Measurements from ENCODE around the gene KLK12.
"Not testable (repeated sequence)": the region's sequence is repeated elsewhere in the genome, so short reads cannot be mapped to it uniquely, and the experiment has no call there.

Gene KLK12

DNA sequence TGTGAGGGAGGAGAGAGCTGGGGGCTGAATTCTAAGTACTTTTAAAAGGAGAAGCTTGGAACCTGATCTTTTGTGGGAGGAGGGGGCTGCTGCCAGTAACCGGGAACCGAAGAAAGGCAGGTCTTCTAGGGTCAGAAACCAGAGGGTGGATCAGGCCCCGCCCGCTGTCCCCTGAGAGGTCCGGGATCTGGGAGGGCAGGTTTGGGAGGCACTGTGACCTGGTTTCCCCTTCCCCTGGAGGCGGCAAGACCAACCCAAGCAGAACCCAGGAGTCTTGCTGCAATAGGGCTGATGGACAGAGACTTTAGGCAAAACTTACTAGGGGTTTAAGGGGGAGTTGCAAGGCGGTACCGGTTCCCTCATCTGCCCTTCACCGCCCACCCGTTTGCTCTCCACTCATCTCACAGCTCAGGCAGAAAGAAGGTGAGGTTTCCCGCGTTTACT lies 32.7 kb downstream of the KLK12 start:
- H3K4me1 ChIP-seq (ENCODE audit: control insufficient read depth, insufficient read depth, low read length): peaks cover 25% of the 10 kb centered on the region
- no peaks in the 10 kb centered on the region for H3K36me3 ChIP-seq (ENCODE audit: control insufficient read depth, insufficient read depth, low read length)
- peaks cover 24% of the 10 kb centered on the region for H3K27me3 ChIP-seq (ENCODE audit: control insufficient read depth, insufficient read depth, low read length)
- H3K9ac ChIP-seq (ENCODE audit: low read length): peak overlapping the region; percentile 9
- no peaks in the 10 kb centered on the region for H3K9me3 ChIP-seq (ENCODE audit: control insufficient read depth, insufficient read depth, low read depth, low read length)
- no peak overlapping the region for H3K27ac ChIP-seq (ENCODE audit: low read depth, low read length)
- peak overlapping the region; percentile 59 for H3K4me3 ChIP-seq (ENCODE audit: low read depth, low read length)

DNA sequence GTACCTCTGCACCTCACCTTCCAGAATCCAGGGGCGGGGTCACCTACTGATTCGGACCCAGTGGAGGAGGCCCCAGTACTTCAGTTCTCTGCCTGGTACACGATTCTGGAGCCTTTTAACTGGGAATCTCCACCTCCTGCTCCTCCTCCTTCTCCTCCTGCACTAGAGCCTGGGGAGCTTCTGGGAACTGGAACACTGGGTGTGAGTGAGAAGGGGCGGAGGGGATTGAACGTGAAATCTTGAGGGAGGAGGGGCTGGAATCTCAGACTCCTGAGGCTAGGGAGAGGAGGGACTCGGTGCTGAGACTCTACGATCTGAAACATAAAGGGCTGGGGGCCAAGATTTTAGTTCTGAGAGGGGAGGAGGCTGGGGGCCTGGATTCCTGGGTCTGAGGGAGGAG lies 33.3 kb downstream of the KLK12 start, which contains the start of gene KLK8:
KLK8 (minus strand) TSS at position 90 of the 400 bp plus-strand sequence. CDS start 437 bp downstream, outside the sequence.
- Histone ChIP-seq H3K27ac (ENCODE audit: low read depth, low read length) (no peak within 1 kb of the TSS), H3K4me1 (ENCODE audit: control insufficient read depth, insufficient read depth, low read length) (peaks cover 25% of the 10 kb centered on the region), H3K9ac (ENCODE audit: low read length) (peak within 1 kb of the TSS; percentile 9), H3K27me3 (ENCODE audit: control insufficient read depth, insufficient read depth, low read length) (peaks cover 27% of the 10 kb centered on the region), H3K36me3 (ENCODE audit: control insufficient read depth, insufficient read depth, low read length) (no peaks in the 10 kb centered on the region), H3K9me3 (ENCODE audit: control insufficient read depth, insufficient read depth, low read depth, low read length) (no peaks in the 10 kb centered on the region), H3K4me3 (ENCODE audit: low read depth, low read length) (peak within 1 kb of the TSS; percentile 59)

DNA sequence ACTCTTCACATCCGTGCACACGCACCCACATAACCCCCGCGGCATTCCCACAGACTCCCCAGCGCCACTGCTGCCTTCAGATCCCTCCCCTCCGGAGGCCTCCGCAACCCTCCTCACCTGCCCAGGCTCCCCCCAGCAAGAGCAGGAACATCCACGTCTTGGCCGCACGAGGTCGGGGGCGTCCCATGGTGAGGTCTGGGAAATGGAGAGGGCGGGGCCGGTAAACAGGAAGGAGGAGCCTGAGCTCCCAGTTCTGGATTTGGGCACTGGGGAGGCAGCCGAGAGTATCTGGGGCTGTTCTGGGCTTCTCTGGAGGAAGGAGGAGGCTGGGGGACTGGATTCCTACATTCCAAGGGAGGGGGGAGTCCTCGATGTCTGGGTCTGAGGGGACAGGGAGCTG lies 33.8 kb downstream of the KLK12 start:
- Histone ChIP-seq H3K4me3 (ENCODE audit: low read depth, low read length) (peak overlapping the region; percentile 59), H3K9ac (ENCODE audit: low read length) (no peak overlapping the region)

DNA sequence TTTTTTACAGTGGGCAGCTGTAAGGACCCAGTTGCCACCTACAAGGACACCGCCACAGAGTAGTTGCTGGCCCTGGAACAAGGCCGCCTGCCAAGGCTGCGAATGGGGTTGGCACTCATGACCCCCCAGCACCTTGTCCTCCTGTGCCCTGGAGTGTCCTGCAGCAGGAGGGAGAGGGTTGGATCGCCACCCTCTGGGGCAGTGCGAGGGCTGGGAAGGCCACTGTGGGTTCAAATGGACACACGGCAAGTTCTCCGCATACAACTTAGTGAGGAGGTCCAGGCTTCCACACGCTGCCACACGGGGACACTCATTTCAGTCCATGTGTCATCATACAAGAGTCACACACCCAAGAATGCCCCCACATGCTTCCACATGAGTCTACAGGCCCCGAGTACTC lies 34.4 kb downstream of the KLK12 start:
- Histone ChIP-seq H3K9me3 (ENCODE audit: control insufficient read depth, insufficient read depth, low read depth, low read length) (no peaks in the 10 kb centered on the region), H3K27me3 (ENCODE audit: control insufficient read depth, insufficient read depth, low read length) (peaks cover 32% of the 10 kb centered on the region), H3K4me1 (ENCODE audit: control insufficient read depth, insufficient read depth, low read length) (peaks cover 25% of the 10 kb centered on the region), H3K9ac (ENCODE audit: low read length) (no peak overlapping the region), H3K36me3 (ENCODE audit: control insufficient read depth, insufficient read depth, low read length) (no peaks in the 10 kb centered on the region), H3K27ac (ENCODE audit: low read depth, low read length) (no peak overlapping the region), H3K4me3 (ENCODE audit: low read depth, low read length) (peak overlapping the region; percentile 59)

More for the DNA sequence above, 33.8 kb downstream of the KLK12 start:
- Histone ChIP-seq H3K4me1 (ENCODE audit: control insufficient read depth, insufficient read depth, low read length) (peaks cover 25% of the 10 kb centered on the region), H3K36me3 (ENCODE audit: control insufficient read depth, insufficient read depth, low read length) (no peaks in the 10 kb centered on the region), H3K27ac (ENCODE audit: low read depth, low read length) (no peak overlapping the region), H3K27me3 (ENCODE audit: control insufficient read depth, insufficient read depth, low read length) (peaks cover 29% of the 10 kb centered on the region), H3K9me3 (ENCODE audit: control insufficient read depth, insufficient read depth, low read depth, low read length) (no peaks in the 10 kb centered on the region)

DNA sequence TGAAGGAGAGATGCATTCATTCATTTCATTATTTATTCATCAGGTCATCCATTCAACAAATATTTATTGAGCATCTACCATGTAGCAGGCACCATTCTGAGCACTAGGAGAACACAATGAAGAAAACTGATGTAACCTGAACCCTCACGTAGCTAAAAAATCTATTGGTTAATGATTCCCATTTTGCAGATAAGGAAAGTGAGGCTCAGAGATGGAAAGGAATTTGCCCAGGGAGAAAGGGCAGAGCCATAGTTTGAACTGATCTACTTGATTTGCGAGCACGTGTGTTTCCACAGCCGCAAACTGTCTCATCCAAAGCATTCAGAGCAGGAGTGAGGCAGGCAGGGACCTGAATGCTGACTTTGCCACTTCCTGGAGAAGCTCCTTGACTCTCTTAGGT lies 36.1 kb downstream of the KLK12 start:
- H3K36me3 ChIP-seq (ENCODE audit: control insufficient read depth, insufficient read depth, low read length): no peaks in the 10 kb centered on the region
- H3K4me1 ChIP-seq (ENCODE audit: control insufficient read depth, insufficient read depth, low read length): peaks cover 25% of the 10 kb centered on the region
- H3K9ac ChIP-seq (ENCODE audit: low read length): no peak overlapping the region
- no peak overlapping the region for H3K27ac ChIP-seq (ENCODE audit: low read depth, low read length)
- peaks cover 32% of the 10 kb centered on the region for H3K27me3 ChIP-seq (ENCODE audit: control insufficient read depth, insufficient read depth, low read length)
- no peaks in the 10 kb centered on the region for H3K9me3 ChIP-seq (ENCODE audit: control insufficient read depth, insufficient read depth, low read depth, low read length)
- no peak overlapping the region for H3K4me3 ChIP-seq (ENCODE audit: low read depth, low read length)

DNA sequence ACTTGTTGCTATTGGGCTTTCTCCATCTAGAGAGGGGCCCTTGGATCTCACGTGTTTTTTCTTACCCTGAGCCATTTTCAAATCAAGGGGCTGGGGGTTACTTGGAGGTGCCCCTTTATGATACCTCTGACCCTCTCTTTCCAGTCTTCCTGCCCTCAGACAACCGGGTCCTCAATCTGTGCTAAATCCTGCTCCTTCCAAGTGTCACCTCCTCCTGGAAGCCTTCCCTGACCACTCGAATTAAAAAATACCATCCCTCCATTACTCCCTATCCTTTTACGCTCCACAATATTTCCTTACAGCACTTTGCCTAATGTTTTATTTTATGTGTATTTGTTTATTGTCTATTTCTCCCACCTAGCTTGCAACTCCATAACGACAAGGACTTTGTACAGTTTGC lies 36.7 kb downstream of the KLK12 start:
- peaks cover 22% of the 10 kb centered on the region for H3K4me1 ChIP-seq (ENCODE audit: control insufficient read depth, insufficient read depth, low read length)
- H3K9me3 ChIP-seq (ENCODE audit: control insufficient read depth, insufficient read depth, low read depth, low read length): no peaks in the 10 kb centered on the region
- no peak overlapping the region for H3K9ac ChIP-seq (ENCODE audit: low read length)
- no peak overlapping the region for H3K27ac ChIP-seq (ENCODE audit: low read depth, low read length)
- no peak overlapping the region for H3K4me3 ChIP-seq (ENCODE audit: low read depth, low read length)
- peaks cover 32% of the 10 kb centered on the region for H3K27me3 ChIP-seq (ENCODE audit: control insufficient read depth, insufficient read depth, low read length)
- H3K36me3 ChIP-seq (ENCODE audit: control insufficient read depth, insufficient read depth, low read length): no peaks in the 10 kb centered on the region

DNA sequence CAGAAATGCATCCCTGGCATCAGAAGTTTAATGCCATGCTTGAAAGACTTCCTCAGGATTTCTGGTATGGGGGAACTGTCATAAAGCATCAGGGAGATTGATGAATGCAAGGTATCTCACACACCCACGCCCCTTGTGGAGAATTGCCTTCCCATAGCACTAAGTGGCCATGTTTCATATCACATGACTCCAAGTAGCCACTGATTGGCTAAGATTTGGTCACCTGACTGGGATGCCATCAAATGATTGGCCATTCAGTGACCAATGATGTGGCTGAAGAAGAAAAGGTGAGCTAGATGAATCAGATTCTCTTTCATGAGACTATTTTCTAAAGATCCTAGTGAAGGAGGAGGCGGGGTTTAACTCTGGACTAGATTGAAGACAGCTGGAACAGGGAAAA lies 40.7 kb downstream of the KLK12 start:
- Histone ChIP-seq H3K4me3 (ENCODE audit: low read depth, low read length) (no peak overlapping the region), H3K9ac (ENCODE audit: low read length) (no peak overlapping the region), H3K9me3 (ENCODE audit: control insufficient read depth, insufficient read depth, low read depth, low read length) (no peaks in the 10 kb centered on the region), H3K36me3 (ENCODE audit: control insufficient read depth, insufficient read depth, low read length) (no peaks in the 10 kb centered on the region), H3K4me1 (ENCODE audit: control insufficient read depth, insufficient read depth, low read length) (no peaks in the 10 kb centered on the region), H3K27ac (ENCODE audit: low read depth, low read length) (no peak overlapping the region), H3K27me3 (ENCODE audit: control insufficient read depth, insufficient read depth, low read length) (peaks cover 39% of the 10 kb centered on the region)

DNA sequence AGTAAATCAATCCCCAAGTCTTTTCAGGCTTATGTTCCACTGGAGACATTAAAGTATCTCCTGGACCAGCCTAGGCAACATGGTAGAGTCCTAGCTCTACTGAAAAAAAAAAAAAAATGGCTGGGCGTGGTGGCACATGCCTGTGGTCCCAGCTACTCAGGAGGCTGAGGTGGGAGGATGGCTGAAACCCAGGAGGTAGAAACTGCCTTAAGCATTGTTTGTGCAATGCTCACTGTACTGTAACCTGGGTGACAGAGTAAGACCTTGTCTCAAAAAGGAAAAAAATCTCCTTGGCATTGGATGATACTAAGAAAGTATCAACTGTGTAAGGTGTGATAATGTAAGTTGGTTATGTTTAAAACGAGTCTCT lies 42.2 kb downstream of the KLK12 start:
- H3K9ac ChIP-seq (ENCODE audit: low read length): no peak overlapping the region
- H3K27ac ChIP-seq (ENCODE audit: low read depth, low read length): no peak overlapping the region
- no peaks in the 10 kb centered on the region for H3K9me3 ChIP-seq (ENCODE audit: control insufficient read depth, insufficient read depth, low read depth, low read length)
- H3K4me3 ChIP-seq (ENCODE audit: low read depth, low read length): no peak overlapping the region
- peaks cover 41% of the 10 kb centered on the region for H3K27me3 ChIP-seq (ENCODE audit: control insufficient read depth, insufficient read depth, low read length)
- H3K4me1 ChIP-seq (ENCODE audit: control insufficient read depth, insufficient read depth, low read length): no peaks in the 10 kb centered on the region
- no peaks in the 10 kb centered on the region for H3K36me3 ChIP-seq (ENCODE audit: control insufficient read depth, insufficient read depth, low read length)

DNA sequence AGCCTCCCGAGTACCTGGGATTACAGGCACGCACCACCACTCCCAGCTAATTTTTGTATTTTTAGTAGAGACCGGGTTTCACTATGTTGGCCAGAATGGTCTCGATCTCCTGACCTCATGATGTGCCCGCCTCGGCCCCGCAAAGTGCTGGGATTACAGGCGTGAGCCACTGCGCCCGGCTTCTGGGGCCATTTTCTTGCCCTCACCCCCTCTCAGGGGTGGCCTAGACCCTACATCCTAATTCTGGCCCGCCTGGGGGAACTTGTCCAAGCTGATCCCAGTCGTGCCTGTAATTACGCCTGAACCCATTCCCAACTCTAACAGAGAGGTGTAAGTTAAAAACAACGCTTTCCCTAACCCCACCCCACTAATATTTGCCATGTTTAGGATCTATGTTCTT lies 50.4 kb downstream of the KLK12 start:
- peaks cover 53% of the 10 kb centered on the region for H3K27me3 ChIP-seq (ENCODE audit: control insufficient read depth, insufficient read depth, low read length)
- not testable (repeated sequence) for H3K27ac ChIP-seq (ENCODE audit: low read depth, low read length); H3K9ac ChIP-seq (ENCODE audit: low read length); H3K36me3 ChIP-seq (ENCODE audit: control insufficient read depth, insufficient read depth, low read length); H3K9me3 ChIP-seq (ENCODE audit: control insufficient read depth, insufficient read depth, low read depth, low read length)
- peak overlapping the region; percentile 52; the same call in 1 of the 2 replicates for H3K4me3 ChIP-seq (ENCODE audit: low read depth, low read length)
- peaks cover 13% of the 10 kb centered on the region; the same call in 1 of the 2 replicates for H3K4me1 ChIP-seq (ENCODE audit: control insufficient read depth, insufficient read depth, low read length)

DNA sequence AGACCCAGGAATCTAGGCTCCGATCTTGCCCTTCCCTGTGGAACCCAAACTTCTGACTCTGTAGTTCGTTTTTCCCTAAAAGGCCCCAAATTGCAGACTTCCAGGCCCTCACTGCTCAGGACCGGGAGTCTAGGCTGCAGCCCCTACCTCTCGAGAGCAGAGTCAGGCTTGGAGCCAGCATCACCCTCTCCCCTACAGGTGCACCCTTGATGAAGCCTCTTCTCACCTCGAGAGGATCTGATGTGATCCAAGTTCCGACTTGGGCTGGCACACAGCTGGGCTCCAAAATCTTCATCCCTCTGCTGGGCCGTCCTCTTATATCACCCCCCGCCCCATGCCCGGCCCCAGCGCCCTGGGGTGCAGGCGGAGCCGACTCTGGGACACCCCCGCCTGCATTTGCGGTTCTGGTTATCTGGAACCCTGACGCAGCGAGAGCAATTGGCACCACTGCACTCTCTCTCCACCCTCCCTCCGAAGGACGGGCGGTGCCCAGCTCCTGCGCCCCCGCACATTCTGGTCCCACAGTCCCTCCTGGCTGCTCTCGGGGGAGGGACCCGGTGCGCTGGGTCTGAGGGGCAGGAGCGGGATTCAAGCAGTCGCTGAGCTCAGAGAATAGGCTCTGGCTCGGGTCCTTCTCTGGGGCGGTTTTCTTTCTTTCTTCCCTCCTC lies 51.0 kb downstream of the KLK12 start, which contains the start of gene KLK7:
KLK7 (minus strand) TSS at position 293 of the 668 bp plus-strand sequence. CDS start 1,518 bp downstream, outside the sequence.
- Histone ChIP-seq H3K4me1 (ENCODE audit: control insufficient read depth, insufficient read depth, low read length) (peaks cover 20% of the 10 kb centered on the region; the same call in 1 of the 2 replicates), H3K27ac (ENCODE audit: low read depth, low read length) (no peak within 1 kb of the TSS), H3K9ac (ENCODE audit: low read length) (no peak within 1 kb of the TSS), H3K4me3 (ENCODE audit: low read depth, low read length) (peak within 1 kb of the TSS; percentile 52; the same call in 1 of the 2 replicates), H3K9me3 (ENCODE audit: control insufficient read depth, insufficient read depth, low read depth, low read length) (no peaks in the 10 kb centered on the region; the same call in 1 of the 2 replicates), H3K27me3 (ENCODE audit: control insufficient read depth, insufficient read depth, low read length) (peaks cover 48% of the 10 kb centered on the region), H3K36me3 (ENCODE audit: control insufficient read depth, insufficient read depth, low read length) (no peaks in the 10 kb centered on the region)

DNA sequence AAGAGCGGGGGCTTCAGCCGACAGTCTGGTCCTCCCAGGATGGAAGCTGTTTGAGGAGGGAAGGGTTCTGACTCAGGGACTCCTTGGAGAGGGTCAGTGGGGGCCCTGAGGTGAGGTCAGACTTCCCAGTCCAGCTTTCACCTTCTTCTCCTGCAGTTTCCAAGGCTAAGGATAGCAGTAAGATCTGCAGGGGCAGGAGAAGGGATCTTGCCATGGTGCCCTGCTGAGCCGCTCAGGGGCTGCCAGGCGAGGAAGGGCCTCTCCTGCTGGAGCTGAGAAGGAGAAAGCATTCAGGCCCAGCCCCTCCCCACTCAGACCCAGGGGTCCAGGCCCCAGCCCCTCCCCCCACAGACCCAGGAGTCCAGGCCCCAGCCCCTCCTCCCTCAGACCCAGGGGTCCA lies 52.6 kb downstream of the KLK12 start:
- no peak overlapping the region for H3K4me3 ChIP-seq (ENCODE audit: low read depth, low read length)
- no peak overlapping the region for H3K9ac ChIP-seq (ENCODE audit: low read length)
- H3K27ac ChIP-seq (ENCODE audit: low read depth, low read length): no peak overlapping the region
- peaks cover 33% of the 10 kb centered on the region for H3K27me3 ChIP-seq (ENCODE audit: control insufficient read depth, insufficient read depth, low read length)
- peaks cover 30% of the 10 kb centered on the region for H3K4me1 ChIP-seq (ENCODE audit: control insufficient read depth, insufficient read depth, low read length)
- no peaks in the 10 kb centered on the region for H3K36me3 ChIP-seq (ENCODE audit: control insufficient read depth, insufficient read depth, low read length)
- no peaks in the 10 kb centered on the region; the same call in 1 of the 2 replicates for H3K9me3 ChIP-seq (ENCODE audit: control insufficient read depth, insufficient read depth, low read depth, low read length)

Measured in HUES6 (cell line).